ENCODE data around the gene SEC16A.

Gene SEC16A

DNA sequence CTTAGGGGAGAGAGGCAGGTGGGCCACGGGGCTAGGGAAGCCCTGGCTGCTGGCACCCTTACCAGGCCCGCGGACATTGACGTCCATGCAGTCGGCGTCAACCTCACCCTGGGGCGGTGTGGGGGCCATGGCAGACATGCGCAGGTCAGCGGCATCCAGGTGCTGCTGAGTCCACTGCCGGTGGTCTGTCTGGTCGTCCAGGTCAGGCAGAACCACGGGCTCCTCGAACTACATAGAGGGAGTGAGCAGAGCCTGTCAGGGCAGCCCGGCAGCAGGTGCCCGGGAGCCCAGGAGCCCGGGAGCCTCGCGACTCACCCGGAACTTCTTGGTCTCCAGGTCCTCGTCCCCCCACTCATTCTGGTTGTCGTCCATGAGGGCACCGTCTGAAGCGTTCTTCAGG lies 18.8 kb upstream of the SEC16A start:
- no peak overlapping the region for H3K4me3 ChIP-seq (replicated peaks; ENCODE audit: low read depth, low read length)
- TF ChIP-seq, protein P1, sequence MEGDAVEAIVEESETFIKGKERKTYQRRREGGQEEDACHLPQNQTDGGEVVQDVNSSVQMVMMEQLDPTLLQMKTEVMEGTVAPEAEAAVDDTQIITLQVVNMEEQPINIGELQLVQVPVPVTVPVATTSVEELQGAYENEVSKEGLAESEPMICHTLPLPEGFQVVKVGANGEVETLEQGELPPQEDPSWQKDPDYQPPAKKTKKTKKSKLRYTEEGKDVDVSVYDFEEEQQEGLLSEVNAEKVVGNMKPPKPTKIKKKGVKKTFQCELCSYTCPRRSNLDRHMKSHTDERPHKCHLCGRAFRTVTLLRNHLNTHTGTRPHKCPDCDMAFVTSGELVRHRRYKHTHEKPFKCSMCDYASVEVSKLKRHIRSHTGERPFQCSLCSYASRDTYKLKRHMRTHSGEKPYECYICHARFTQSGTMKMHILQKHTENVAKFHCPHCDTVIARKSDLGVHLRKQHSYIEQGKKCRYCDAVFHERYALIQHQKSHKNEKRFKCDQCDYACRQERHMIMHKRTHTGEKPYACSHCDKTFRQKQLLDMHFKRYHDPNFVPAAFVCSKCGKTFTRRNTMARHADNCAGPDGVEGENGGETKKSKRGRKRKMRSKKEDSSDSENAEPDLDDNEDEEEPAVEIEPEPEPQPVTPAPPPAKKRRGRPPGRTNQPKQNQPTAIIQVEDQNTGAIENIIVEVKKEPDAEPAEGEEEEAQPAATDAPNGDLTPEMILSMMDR (IDR thresholded peaks at IDR 0.05; ENCODE audit: low read length, missing control alignments), result no peak
- DNase-seq (ENCODE audit: low read depth), result no peak

DNA sequence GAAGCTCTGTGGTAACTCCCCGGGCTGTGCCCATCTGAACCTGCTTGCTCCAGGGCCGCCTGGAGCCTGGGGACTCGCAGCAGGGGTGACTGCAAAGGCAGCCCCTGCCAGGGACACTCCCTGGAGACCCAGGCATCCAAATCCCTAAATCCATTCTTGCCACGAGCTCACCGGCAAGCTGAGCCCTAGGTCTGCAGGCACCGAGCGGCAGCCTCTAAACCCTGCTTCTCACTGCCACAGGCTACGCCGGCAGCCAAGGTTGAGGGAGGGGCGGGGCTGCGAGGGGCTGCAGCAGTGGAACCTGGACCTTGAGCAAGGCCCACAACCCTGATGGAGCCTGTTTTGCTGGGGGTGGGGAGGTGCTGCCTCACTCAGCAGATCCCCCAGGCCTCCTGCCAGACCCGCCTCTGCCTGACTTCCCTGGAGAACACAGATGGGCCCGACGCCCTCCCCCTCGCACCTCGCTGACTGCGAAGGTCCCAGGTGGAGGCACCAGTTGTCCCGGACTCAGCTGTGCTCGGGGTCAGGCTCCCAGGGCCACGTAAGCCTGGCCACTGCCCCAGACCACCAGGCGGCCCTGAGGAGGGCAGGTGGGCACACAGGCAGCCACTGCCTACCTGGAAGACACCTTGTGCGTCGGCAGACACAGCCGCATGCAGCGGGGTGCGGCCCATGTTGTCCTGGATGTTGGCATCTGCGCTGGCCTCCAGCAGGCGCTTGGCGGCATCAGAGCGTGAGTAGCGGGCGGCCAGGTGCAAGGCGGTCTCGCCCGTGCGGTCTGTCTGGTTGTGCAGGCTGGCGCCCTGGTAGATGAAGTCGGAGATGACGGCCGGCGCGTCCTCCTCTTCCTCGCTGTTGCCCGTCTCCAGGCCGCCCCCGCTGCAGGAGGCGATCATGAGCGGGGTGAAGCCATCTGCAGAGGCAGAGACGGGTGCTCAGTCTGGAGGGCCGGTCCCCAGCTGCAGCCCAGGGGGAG lies 17.4 kb upstream of the SEC16A start:
- no peak overlapping the region for H3K4me3 ChIP-seq (replicated peaks; ENCODE audit: low read depth, low read length)
- DNase-seq (ENCODE audit: low read depth), result no peak
- TF ChIP-seq, protein P1 (IDR thresholded peaks at IDR 0.05; ENCODE audit: low read length, missing control alignments), result no peak

DNA sequence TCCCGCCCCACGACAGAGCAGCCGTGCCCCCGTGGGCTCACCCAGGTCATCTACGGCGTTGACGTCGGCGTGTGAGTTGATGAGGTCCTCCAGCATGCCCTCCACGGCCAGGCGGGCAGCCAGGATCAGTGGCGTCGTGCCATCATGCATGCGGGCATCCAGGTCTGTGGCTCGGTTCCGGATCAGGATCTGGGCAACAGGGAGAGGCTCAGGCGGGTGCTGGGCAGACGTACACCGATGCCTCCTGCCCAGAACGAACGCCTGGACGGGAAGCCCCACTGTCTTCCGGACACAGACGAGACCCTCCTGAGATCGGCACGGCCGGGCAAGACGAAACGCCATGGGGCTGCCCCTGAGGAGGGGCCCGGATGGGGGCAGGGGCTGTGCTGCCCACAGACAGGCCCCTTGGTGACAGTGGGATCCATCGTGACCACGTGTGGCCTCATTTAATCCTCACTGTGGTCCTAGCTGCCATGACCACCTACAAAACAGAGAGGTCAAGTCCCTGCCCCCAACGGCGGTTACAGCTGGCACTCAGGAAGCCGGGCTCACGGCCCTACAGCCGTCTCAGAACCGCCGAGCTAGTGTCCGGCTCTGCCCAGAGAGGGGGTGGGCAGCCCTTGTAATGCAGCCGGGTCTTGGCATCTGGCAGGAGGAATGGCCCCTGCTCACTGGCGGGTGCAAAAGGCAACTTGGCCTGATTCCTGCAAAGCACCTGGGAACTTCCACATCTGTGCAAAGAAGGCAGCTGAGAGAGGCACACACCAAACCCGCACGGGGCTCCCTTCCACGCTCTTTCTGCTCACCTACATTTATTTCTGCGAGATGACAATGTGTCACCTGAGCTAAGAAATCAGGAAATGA lies 16.5 kb upstream of the SEC16A start:
- H3K4me3 ChIP-seq (replicated peaks; ENCODE audit: low read depth, low read length), result no peak overlapping the region
- TF ChIP-seq, protein P1 (IDR thresholded peaks at IDR 0.05; ENCODE audit: low read length, missing control alignments), result no peak
- no peak for DNase-seq (ENCODE audit: low read depth)

DNA sequence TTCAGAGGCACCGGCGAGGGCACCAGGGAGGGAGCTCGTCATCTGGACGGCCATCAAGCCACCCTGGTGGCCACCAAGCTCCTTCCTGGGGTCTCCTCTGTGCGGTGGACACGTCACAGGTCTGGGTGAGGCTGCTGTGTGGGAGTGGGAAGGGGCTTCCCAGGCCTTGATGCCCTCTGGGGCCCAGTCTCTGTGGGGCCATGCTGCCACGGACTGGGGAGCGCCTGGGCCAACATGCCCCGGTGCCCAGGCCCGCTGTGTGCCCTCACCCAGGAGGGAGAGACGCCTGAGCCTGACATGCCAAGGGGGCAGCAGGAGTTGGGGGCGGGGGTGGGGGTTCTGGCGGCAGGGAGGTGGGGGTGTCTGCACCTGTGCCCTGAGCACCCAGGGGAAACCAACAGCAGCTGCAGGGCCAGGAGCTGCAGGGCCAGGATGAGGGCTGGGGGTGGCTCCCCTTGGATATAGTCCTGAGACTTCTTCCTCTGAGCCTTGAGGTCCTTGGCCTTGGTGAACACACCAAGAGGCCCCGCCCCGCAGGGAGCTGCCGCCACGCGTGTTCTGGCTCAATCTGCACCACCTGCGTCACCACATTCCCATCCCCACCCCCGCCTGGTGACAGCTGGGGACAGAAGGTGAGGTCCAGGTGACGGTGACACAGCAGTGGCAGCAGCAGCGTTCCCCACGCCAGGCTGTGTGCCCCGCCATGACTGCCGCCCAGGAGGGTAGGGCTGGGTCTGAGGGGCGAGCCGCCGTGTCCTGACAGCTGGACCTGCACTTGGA lies 15.3 kb upstream of the SEC16A start:
- TF ChIP-seq, protein P1 (IDR thresholded peaks at IDR 0.05; ENCODE audit: low read length, missing control alignments), result no peak
- H3K4me3 ChIP-seq (replicated peaks; ENCODE audit: low read depth, low read length), result no peak overlapping the region
- DNase-seq (ENCODE audit: low read depth), result no peak

GRCh38 chr9:136496801-136497620 lies 14.2 kb upstream of the SEC16A start:
- H3K4me3 ChIP-seq (replicated peaks; ENCODE audit: low read depth, low read length), result no peak overlapping the region
- TF ChIP-seq, protein P1 (IDR thresholded peaks at IDR 0.05; ENCODE audit: low read length, missing control alignments), result no peak
- no peak for DNase-seq (ENCODE audit: low read depth)

- TF ChIP-seq, protein P1 (IDR thresholded peaks at IDR 0.05; ENCODE audit: low read length, missing control alignments), result no peak
- DNase-seq (ENCODE audit: low read depth), result no peak
- H3K4me3 ChIP-seq (replicated peaks; ENCODE audit: low read depth, low read length), result no peak overlapping the region
Measured at GRCh38 chr9:136496181-136496580, 13.3 kb upstream of the SEC16A start.

All from fibroblast of pulmonary artery (primary cell).